ENCODE measurements around the gene MYDGF. TPM values are rescaled to one million over a fixed set of nuclear protein-coding genes. Genes with fewer than 3 reads are reported as not detected.

The MYDGF gene
- total and polyA plus RNA-seq, 2 of the 13 experiments (the other 11 are each of a cell fraction or from before 2014, with no cell fraction given), result 116 to 198 TPM

- TF ChIP-seq ZHX2 (IDR thresholded peaks at IDR 0.05; ENCODE audit: low read depth) (no peak), ZHX2 (CRISPR knock-in tag; IDR thresholded peaks at IDR 0.05; ENCODE audit: borderline replicate concordance) (no peak), ZNF331 (CRISPR knock-in tag; IDR thresholded peaks at IDR 0.05) (peak; percentile 47; the same call in 1 of the 2 replicates), ZNF501 (CRISPR knock-in tag; IDR thresholded peaks at IDR 0.05) (0 out of 2 replicates have a peak, but pooled peaks have one; percentile 30), MIER3 (CRISPR knock-in tag; IDR thresholded peaks at IDR 0.05; ENCODE audit: borderline replicate concordance) (0 out of 2 replicates have a peak, but pooled peaks have one; percentile 18)
Observed at GRCh38 chr19:4633140-4633967, 36.8 kb downstream of the MYDGF start (continued).

Measured in HepG2 (cell line).